ENCODE results near the gene NXPH1. TPM values are rescaled to one million over a fixed set of nuclear protein-coding genes. Genes with fewer than 3 reads are reported as not detected.

Gene NXPH1
- polyA plus RNA-seq, 1 donor (not counting 4 experiments of a cell fraction or from before 2014, with no cell fraction given), result not detected

- H3K4me1 ChIP-seq (ENCODE audit: control insufficient read depth, extremely low read depth, insufficient read depth, low read length), result no peaks in the 10 kb centered on the region
- H3K9me1 ChIP-seq (ENCODE audit: control insufficient read depth, extremely low read depth, insufficient read depth, low read length), result no peaks in the 10 kb centered on the region
- H3K27me3 ChIP-seq (ENCODE audit: control insufficient read depth, extremely low read depth, insufficient read depth, low read length), result no peaks in the 10 kb centered on the region
- H3K9ac ChIP-seq (ENCODE audit: control insufficient read depth, extremely low read depth, insufficient read depth, low read length), result no peak overlapping the region
- FAIRE-seq (no peak), DNase-seq (ENCODE audit: low read depth, low spot score) (no peak)
- H3K36me3 ChIP-seq (ENCODE audit: control insufficient read depth in 2 of 2, extremely low read depth in 1 of 2, insufficient read depth in 2 of 2, low read length in 2 of 2), result no peaks in the 10 kb centered on the region
- no peak overlapping the region for H3K4me2 ChIP-seq (ENCODE audit: control insufficient read depth, extremely low read depth, insufficient read depth, low read depth, low read length)
- H3K9me3 ChIP-seq (ENCODE audit: control insufficient read depth, low read depth, low read length), result no peaks in the 10 kb centered on the region
- no peaks in the 10 kb centered on the region for H3K79me2 ChIP-seq (ENCODE audit: control insufficient read depth, insufficient read depth, low read length)
- no peak overlapping the region for H3K4me3 ChIP-seq (ENCODE audit: control insufficient read depth in 2 of 3, extremely low read depth in 1 of 3, insufficient read depth in 2 of 3, low read depth in 1 of 3, low read length in 3 of 3)
- TF ChIP-seq CTCF (optimal IDR thresholded peaks at IDR 0.05 in 1 of 3, IDR thresholded peaks at IDR 0.05 in 1 of 3, conservative IDR thresholded peaks at IDR 0.05 in 1 of 3; ENCODE audit: extremely low read depth in 1 of 3, insufficient read depth in 2 of 3, low read length in 3 of 3) (no peak), EZH2 (IDR thresholded peaks at IDR 0.05; ENCODE audit: low read length) (no peak)
- H2AFZ ChIP-seq (ENCODE audit: control insufficient read depth, low read length), result no peak overlapping the region
- dilution Hi-C loops (cut with MboI; ENCODE audit: extremely low pct_ligation_motif_present, low sequenced_read_pairs), result no loop called here
- H3K27ac ChIP-seq (ENCODE audit: control insufficient read depth, insufficient read depth, low read length), result no peak overlapping the region
- H4K20me1 ChIP-seq (ENCODE audit: control insufficient read depth, extremely low read depth, insufficient read depth, low read length), result no peaks in the 10 kb centered on the region
Observed at GRCh38 chr7:8585591-8585990, 152.2 kb downstream of the NXPH1 start.

- Histone ChIP-seq H3K9ac (ENCODE audit: control insufficient read depth, extremely low read depth, insufficient read depth, low read length) (no peak overlapping the region), H4K20me1 (ENCODE audit: control insufficient read depth, extremely low read depth, insufficient read depth, low read length) (no peaks in the 10 kb centered on the region), H3K4me3 (ENCODE audit: control insufficient read depth in 2 of 3, extremely low read depth in 1 of 3, insufficient read depth in 2 of 3, low read depth in 1 of 3, low read length in 3 of 3) (no peak overlapping the region), H3K9me3 (ENCODE audit: control insufficient read depth, low read depth, low read length) (no peaks in the 10 kb centered on the region), H3K4me1 (ENCODE audit: control insufficient read depth, extremely low read depth, insufficient read depth, low read length) (no peaks in the 10 kb centered on the region), H3K27ac (ENCODE audit: control insufficient read depth, insufficient read depth, low read length) (no peak overlapping the region), H3K79me2 (ENCODE audit: control insufficient read depth, insufficient read depth, low read length) (no peaks in the 10 kb centered on the region), H3K27me3 (ENCODE audit: control insufficient read depth, extremely low read depth, insufficient read depth, low read length) (no peaks in the 10 kb centered on the region), H3K4me2 (ENCODE audit: control insufficient read depth, extremely low read depth, insufficient read depth, low read depth, low read length) (no peak overlapping the region), H3K36me3 (ENCODE audit: control insufficient read depth in 2 of 2, extremely low read depth in 1 of 2, insufficient read depth in 2 of 2, low read length in 2 of 2) (no peaks in the 10 kb centered on the region), H2AFZ (ENCODE audit: control insufficient read depth, low read length) (no peak overlapping the region), H3K9me1 (ENCODE audit: control insufficient read depth, extremely low read depth, insufficient read depth, low read length) (no peaks in the 10 kb centered on the region)
- DNase-seq (ENCODE audit: low read depth, low spot score) (no peak), FAIRE-seq (no peak)
- dilution Hi-C loops (cut with MboI; ENCODE audit: extremely low pct_ligation_motif_present, low sequenced_read_pairs), result no loop called here
- TF ChIP-seq CTCF (optimal IDR thresholded peaks at IDR 0.05 in 1 of 3, IDR thresholded peaks at IDR 0.05 in 1 of 3, conservative IDR thresholded peaks at IDR 0.05 in 1 of 3; ENCODE audit: extremely low read depth in 1 of 3, insufficient read depth in 2 of 3, low read length in 3 of 3) (no peak), EZH2 (IDR thresholded peaks at IDR 0.05; ENCODE audit: low read length) (no peak)
Observed at GRCh38 chr7:8590225-8590624, 156.8 kb downstream of the NXPH1 start.

All from keratinocyte (primary cell).